ENCODE measurements around the gene NRL. TPM values are rescaled to one million over a fixed set of nuclear protein-coding genes. Genes with fewer than 3 reads are reported as not detected.

NRL gene
- total and polyA plus RNA-seq, 2 donors (not counting 3 experiments of a cell fraction or from before 2014, with no cell fraction given): 0.71 to 1.1 TPM

- POLR2A ChIA-PET: no interaction called here
- no peaks in the 10 kb centered on the region for H3K36me3 ChIP-seq (ENCODE audit: control insufficient read depth in 2 of 2, extremely low read depth in 1 of 2, insufficient read depth in 2 of 2, low read length in 2 of 2)
- BruUV-seq (replicated peaks): no TSS peak
- H3K4me2 ChIP-seq (ENCODE audit: insufficient read depth, low read length): no peak overlapping the region
- no peaks in the 10 kb centered on the region for H3K27me3 ChIP-seq (ENCODE audit: control insufficient read depth in 2 of 2, insufficient read depth in 2 of 2, low read length in 2 of 2)
- dilution Hi-C loops (cut with MboI; ENCODE audit: extremely low pct_ligation_motif_present, low sequenced_read_pairs) (no loop called here), intact Hi-C loops (cut with micrococcal nuclease) (no loop called here)
- CTCF ChIA-PET: interaction anchor here (0.6 to 5.5 kb wide), 5 partner anchors 11 to 38 kb away, joined by 3 to 36 read pairs (median 5); no protein-coding TSS in a partner anchor
- FAIRE-seq (no peak), DNase-seq (ENCODE audit: low read depth, low spot score) (no peak)
- TF ChIP-seq MAX (IDR thresholded peaks at IDR 0.05; ENCODE audit: insufficient read depth, insufficient read length): no peak
- no peak for TF ChIP-seq MYC (IDR thresholded peaks at IDR 0.05; ENCODE audit: low read depth, low read length)
- TF ChIP-seq POLR2AphosphoS5 (IDR thresholded peaks at IDR 0.05; ENCODE audit: insufficient read depth, low read depth, low read length): no peak
- TF ChIP-seq CTCF (IDR thresholded peaks at IDR 0.05; ENCODE audit: extremely low read depth in 1 of 2, insufficient read depth in 1 of 2, low read depth in 1 of 2, low read length in 2 of 2): no peak
- TF ChIP-seq GATA2 (IDR thresholded peaks at IDR 0.05; ENCODE audit: insufficient read depth, insufficient read length, low read depth, low read length): no peak
- TF ChIP-seq FOS (IDR thresholded peaks at IDR 0.05; ENCODE audit: borderline replicate concordance, insufficient read depth, low read length): no peak
- TF ChIP-seq JUN (IDR thresholded peaks at IDR 0.05; ENCODE audit: borderline replicate concordance, insufficient read depth, insufficient read length, low read depth): no peak
- TF ChIP-seq EZH2 (IDR thresholded peaks at IDR 0.05; ENCODE audit: borderline replicate concordance, low read depth, low read length, severe bottlenecking): no peak
- no peak for TF ChIP-seq POLR2A (IDR thresholded peaks at IDR 0.05; ENCODE audit: low read depth, low read length)
- H3K4me3 ChIP-seq (replicated peaks in 1 of 3; ENCODE audit: insufficient read depth in 1 of 3, low read depth in 1 of 3, low read length in 3 of 3): no peak overlapping the region
- no peaks in the 10 kb centered on the region for H4K20me1 ChIP-seq (replicated peaks; ENCODE audit: control insufficient read depth, extremely low read depth, insufficient read depth, low read length)
- no peaks in the 10 kb centered on the region for H3K4me1 ChIP-seq (ENCODE audit: control insufficient read depth, extremely low read depth, insufficient read depth, low read length)
- no peak overlapping the region for H2AFZ ChIP-seq (ENCODE audit: low read depth, low read length)
- H3K27ac ChIP-seq (ENCODE audit: insufficient read depth, low read depth, low read length): no peak overlapping the region
- no peaks in the 10 kb centered on the region for H3K9me3 ChIP-seq (replicated peaks; ENCODE audit: control insufficient read depth, insufficient read depth, low read length)
- H3K9ac ChIP-seq (replicated peaks; ENCODE audit: extremely low read depth, insufficient read depth, low read length): no peak overlapping the region
- H3K9me1 ChIP-seq (replicated peaks; ENCODE audit: control insufficient read depth, extremely low read depth, insufficient read depth, low read length): no peaks in the 10 kb centered on the region
- no peaks in the 10 kb centered on the region for H3K79me2 ChIP-seq (ENCODE audit: control insufficient read depth, insufficient read depth, low read length)
Measured at GRCh38 chr14:24070285-24071143, 44.2 kb downstream of the NRL start.

Data from endothelial cell of umbilical vein (primary cell).